OCI-LY7 (cell line): Measurements from ENCODE around the gene TTLL9.

Experiments used
- EZH2phosphoT487 ChIP-seq: fragments of 200-600 bp; sonication (generic); IDR thresholded peaks from 2 replicates; pipeline ENCODE4 v1.6.1; 2018; ENCODE audit warnings: low read depth, borderline replicate concordance, mild to moderate bottlenecking, mixed run types, antibody characterized with exemption, low read length, moderate library complexity, mixed read lengths
- TF ChIP-seq, protein P1 (sequence below): fragments of 200-600 bp; sonication (generic); conservative IDR thresholded peaks from 2 replicates; pipeline ENCODE4 v1.5.1; 2014; ENCODE audit warnings: mild to moderate bottlenecking, antibody characterized with exemption, low read length, moderate library complexity, mixed read lengths

- TF ChIP-seq, protein P1, sequence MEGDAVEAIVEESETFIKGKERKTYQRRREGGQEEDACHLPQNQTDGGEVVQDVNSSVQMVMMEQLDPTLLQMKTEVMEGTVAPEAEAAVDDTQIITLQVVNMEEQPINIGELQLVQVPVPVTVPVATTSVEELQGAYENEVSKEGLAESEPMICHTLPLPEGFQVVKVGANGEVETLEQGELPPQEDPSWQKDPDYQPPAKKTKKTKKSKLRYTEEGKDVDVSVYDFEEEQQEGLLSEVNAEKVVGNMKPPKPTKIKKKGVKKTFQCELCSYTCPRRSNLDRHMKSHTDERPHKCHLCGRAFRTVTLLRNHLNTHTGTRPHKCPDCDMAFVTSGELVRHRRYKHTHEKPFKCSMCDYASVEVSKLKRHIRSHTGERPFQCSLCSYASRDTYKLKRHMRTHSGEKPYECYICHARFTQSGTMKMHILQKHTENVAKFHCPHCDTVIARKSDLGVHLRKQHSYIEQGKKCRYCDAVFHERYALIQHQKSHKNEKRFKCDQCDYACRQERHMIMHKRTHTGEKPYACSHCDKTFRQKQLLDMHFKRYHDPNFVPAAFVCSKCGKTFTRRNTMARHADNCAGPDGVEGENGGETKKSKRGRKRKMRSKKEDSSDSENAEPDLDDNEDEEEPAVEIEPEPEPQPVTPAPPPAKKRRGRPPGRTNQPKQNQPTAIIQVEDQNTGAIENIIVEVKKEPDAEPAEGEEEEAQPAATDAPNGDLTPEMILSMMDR, result no peak
- TF ChIP-seq EZH2phosphoT487, result no peak
Measured at GRCh38 chr20:31915491-31916280, 45.3 kb downstream of the TTLL9 start.
